Lung (tissue), 12 donors: ENCODE data around the gene ADGRG4. TPM values are rescaled to one million over a fixed set of nuclear protein-coding genes. Genes with fewer than 3 reads are reported as not detected.

Source experiments
- ATAC-seq: fragments of 200-7000 bp; cut with Tn5 transposase; one replicate; pipeline ENCODE4 v1.9.1; 2020; ENCODE audit warnings: moderate number of reproducible peaks; ENCODE audit not compliant: insufficient read depth, low FRiP score
- DNase-seq, 3 donors: peaks; one replicate each; pipeline ENCODE4 v3.0.0-alpha.2; 2013 to 2017
- H3K27ac ChIP-seq, 2 donors: one replicate each; pipeline ENCODE4 v1.5.1; 2013; ENCODE audit warnings: mild to moderate bottlenecking in 2 of 2, moderate library complexity in 2 of 2, control low read depth in 1 of 2, inconsistent platforms in 1 of 2, low read depth in 1 of 2, low read length in 1 of 2
- H3K27me3 ChIP-seq, 3 donors: one replicate each; pipeline ENCODE4 v1.5.1; 2013; ENCODE audit warnings: low read length in 2 of 3; ENCODE audit not compliant: control insufficient read depth in 3 of 3, insufficient read depth in 3 of 3
- H3K36me3 ChIP-seq, 4 donors: one replicate each; pipeline ENCODE4 v1.5.1; 2013; ENCODE audit warnings: low read length in 4 of 4, mild to moderate bottlenecking in 1 of 4, moderate library complexity in 1 of 4; ENCODE audit not compliant: control insufficient read depth in 4 of 4, insufficient read depth in 4 of 4
- H3K4me1 ChIP-seq, 5 donors: one replicate each; pipeline ENCODE4 v1.5.1; 2013; ENCODE audit warnings: low read length in 5 of 5, mild to moderate bottlenecking in 2 of 5, moderate library complexity in 1 of 5; ENCODE audit not compliant: control insufficient read depth in 5 of 5, insufficient read depth in 5 of 5
- H3K4me3 ChIP-seq: one replicate; pipeline ENCODE4 v1.5.1; 2013; ENCODE audit warnings: mild to moderate bottlenecking, control low read depth, moderate library complexity
- H3K9ac ChIP-seq, 2 donors: one replicate each; pipeline ENCODE4 v1.5.1; 2013; ENCODE audit warnings: low read length in 2 of 2, control low read depth in 1 of 2; ENCODE audit not compliant: insufficient read depth in 1 of 2
- H3K9me3 ChIP-seq, 4 donors: one replicate each; pipeline ENCODE4 v1.5.1; 2013; ENCODE audit warnings: low read length in 3 of 4, mild to moderate bottlenecking in 1 of 4, moderate library complexity in 1 of 4; ENCODE audit not compliant: control insufficient read depth in 4 of 4, insufficient read depth in 3 of 4
- WGBS, 2 donors: extraction: QIAGEN DNeasy Blood & Tissue Kit; methylation state at CpG; one replicate each; pipeline ENCODE4 v1.1.7; 2013; 5-methylcytosine and 5-hydroxymethylcytosine counted together
- polyA plus RNA-seq, 2 donors: library from polyadenylated mRNA; stranded (reverse); fragments of 200-250 nt; gene quantifications; one replicate each; pipeline ENCODE4 v1.2.1, GENCODE V29; 2013
- total RNA-seq, 2 donors: library from RNA; depleted of rRNA in 1 of 2; stranded (reverse); fragments of >200 nt in 1 of 2; gene quantifications; one replicate each; pipeline ENCODE4 v1.2.1, GENCODE V29; 2014 to 2021
- TF ChIP-seq, protein P1 (sequence below): IDR thresholded peaks from 2 replicates; pipeline ENCODE4 v1.5.1; 2012; ENCODE audit warnings: mild to moderate bottlenecking; ENCODE audit errors: control extremely low read depth, extremely low read depth
- donor health status: control.
- donor health status: control.
- donor health status: Bipolar disorder and iron deficiency.
- donor health status: healthy.
- donor health status: DM: yes; HTN: yes; CAD: no.

ADGRG4 gene
- total and polyA plus RNA-seq, 4 donors = 0.03 to 0.06 TPM; not detected in 2

DNA sequence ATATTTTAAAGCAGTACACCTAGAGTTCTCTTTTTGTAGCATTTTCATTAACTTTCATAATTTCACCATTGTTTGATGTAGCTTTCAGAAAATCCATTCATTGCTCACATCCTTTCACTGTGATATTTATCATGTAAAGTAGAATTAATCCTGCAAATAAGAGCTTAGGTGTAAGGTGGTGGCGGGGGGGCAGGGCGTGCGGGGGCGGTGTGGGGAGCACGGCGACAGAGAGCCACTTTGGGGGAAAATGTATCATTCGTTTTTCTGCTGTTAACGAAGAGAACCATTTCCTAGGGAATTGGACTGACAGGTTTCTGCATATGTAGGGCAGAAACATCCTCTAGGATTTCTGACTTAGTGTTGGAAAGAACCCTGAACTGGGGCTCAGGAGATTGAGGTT, 104.4 kb downstream of the ADGRG4 start:
- Histone ChIP-seq H3K27me3 (peaks cover 0 to 25% (median 0%) of the 10 kb centered on the region in 3 donors), H3K9ac (no peak overlapping the region), H3K27ac (no peak overlapping the region), H3K4me3 (no peak overlapping the region), H3K36me3 (no peaks in the 10 kb centered on the region), H3K4me1 (no peaks in the 10 kb centered on the region), H3K9me3 (no peaks in the 10 kb centered on the region)
- WGBS, 2 donors = 65 to 85% methylated on average over 8 of the region's 8 CpGs
- DNase-seq (no peak), ATAC-seq (no peak)
- TF ChIP-seq, protein P1, sequence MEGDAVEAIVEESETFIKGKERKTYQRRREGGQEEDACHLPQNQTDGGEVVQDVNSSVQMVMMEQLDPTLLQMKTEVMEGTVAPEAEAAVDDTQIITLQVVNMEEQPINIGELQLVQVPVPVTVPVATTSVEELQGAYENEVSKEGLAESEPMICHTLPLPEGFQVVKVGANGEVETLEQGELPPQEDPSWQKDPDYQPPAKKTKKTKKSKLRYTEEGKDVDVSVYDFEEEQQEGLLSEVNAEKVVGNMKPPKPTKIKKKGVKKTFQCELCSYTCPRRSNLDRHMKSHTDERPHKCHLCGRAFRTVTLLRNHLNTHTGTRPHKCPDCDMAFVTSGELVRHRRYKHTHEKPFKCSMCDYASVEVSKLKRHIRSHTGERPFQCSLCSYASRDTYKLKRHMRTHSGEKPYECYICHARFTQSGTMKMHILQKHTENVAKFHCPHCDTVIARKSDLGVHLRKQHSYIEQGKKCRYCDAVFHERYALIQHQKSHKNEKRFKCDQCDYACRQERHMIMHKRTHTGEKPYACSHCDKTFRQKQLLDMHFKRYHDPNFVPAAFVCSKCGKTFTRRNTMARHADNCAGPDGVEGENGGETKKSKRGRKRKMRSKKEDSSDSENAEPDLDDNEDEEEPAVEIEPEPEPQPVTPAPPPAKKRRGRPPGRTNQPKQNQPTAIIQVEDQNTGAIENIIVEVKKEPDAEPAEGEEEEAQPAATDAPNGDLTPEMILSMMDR = no peak

DNA sequence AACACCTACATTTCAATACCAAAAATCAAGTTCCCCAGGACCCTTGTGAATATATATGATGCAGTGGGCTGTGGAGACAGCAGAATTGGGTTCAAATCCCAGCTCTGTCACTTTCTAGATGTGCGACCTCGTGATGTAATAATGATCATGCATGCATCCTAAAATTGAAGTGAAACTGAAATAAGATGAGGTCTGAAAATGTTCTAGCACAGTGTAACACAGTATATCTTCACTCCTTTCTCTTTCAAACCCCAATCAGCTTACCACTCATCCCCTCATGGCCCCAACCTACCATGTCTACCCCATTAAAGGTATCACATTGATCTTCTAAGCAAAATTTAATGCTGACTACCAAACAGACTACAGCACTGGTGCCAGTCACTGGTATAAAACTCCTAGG, 117.0 kb downstream of the ADGRG4 start:
- H3K4me3 ChIP-seq = no peak overlapping the region
- H3K9ac ChIP-seq = no peak overlapping the region
- DNase-seq (no peak), ATAC-seq (no peak)
- peaks cover 0 to 10% (median 0%) of the 10 kb centered on the region in 3 donors for H3K27me3 ChIP-seq
- H3K27ac ChIP-seq = no peak overlapping the region
- H3K36me3 ChIP-seq = no peaks in the 10 kb centered on the region
- TF ChIP-seq, protein P1 = no peak
- WGBS, 2 donors = 82% methylated on average over 2 of the region's 2 CpGs
- no peaks in the 10 kb centered on the region for H3K9me3 ChIP-seq
- H3K4me1 ChIP-seq = no peaks in the 10 kb centered on the region

DNA sequence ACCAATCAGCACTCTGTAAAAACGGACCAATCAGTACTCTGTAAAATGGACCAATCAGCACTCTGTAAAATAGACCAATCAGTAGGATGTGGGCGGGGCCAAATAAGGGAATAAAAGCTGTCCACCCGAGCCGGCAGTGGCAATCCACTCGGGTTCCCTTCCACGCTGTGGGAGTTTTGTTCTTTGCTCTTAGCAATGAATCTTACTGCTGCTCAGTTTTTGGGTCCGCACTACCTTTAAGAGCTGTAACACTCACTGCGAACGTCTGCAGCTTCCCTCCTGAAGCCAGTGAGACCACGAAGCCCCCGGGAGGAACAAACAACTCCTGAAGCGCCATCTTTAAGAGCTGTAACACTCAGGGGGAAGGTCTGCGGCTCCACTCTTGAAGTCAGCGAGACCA, 120.6 kb downstream of the ADGRG4 start:
- no peaks in the 10 kb centered on the region for H3K4me1 ChIP-seq
- H3K36me3 ChIP-seq = no peaks in the 10 kb centered on the region
- TF ChIP-seq, protein P1 = no peak
- 64 to 78% methylated on average over 13 to 14 of the region's 14 CpGs for WGBS, 2 donors
- no peak for ATAC-seq
- H3K4me3 ChIP-seq = no peak overlapping the region
- DNase-seq = no peak
- no peak overlapping the region for H3K27ac ChIP-seq
- H3K27me3 ChIP-seq = peaks cover 0 to 4% (median 0%) of the 10 kb centered on the region in 3 donors
- no peak overlapping the region for H3K9ac ChIP-seq
- no peaks in the 10 kb centered on the region for H3K9me3 ChIP-seq

DNA sequence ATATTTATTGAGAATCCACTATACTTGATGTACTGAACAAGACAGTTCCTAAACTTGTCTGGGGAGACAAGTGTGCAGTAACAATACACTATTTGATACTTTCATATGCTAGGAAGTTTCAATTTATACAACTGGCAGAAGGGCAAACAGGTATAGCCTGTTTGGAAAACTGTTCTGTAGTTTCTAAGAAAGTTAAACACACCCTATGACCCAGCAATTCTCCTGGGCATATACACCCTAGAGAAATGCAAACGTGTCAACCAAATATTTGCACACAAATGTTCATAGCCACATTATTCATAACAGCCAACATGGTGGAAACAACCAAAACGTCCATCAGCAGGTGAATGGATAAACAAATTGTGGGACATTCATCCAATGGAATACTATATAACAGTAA, 123.0 kb downstream of the ADGRG4 start:
- TF ChIP-seq, protein P1 = no peak
- H3K4me1 ChIP-seq = no peaks in the 10 kb centered on the region
- ATAC-seq = no peak

More for the DNA sequence above, 123.0 kb downstream of the ADGRG4 start:
- Histone ChIP-seq H3K36me3 (no peaks in the 10 kb centered on the region), H3K27ac (no peak overlapping the region), H3K9ac (no peak overlapping the region), H3K27me3 (peaks cover 0 to 2% (median 0%) of the 10 kb centered on the region in 3 donors), H3K9me3 (no peaks in the 10 kb centered on the region), H3K4me3 (no peak overlapping the region)
- DNase-seq = no peak
- 41 to 64% methylated on average over 2 of the region's 2 CpGs for WGBS, 2 donors
